ENCODE measurements around the gene RRAS2.
"Not testable (repeated sequence)": the region's sequence is repeated elsewhere in the genome, so short reads cannot be mapped to it uniquely, and the experiment has no call there.

DNA sequence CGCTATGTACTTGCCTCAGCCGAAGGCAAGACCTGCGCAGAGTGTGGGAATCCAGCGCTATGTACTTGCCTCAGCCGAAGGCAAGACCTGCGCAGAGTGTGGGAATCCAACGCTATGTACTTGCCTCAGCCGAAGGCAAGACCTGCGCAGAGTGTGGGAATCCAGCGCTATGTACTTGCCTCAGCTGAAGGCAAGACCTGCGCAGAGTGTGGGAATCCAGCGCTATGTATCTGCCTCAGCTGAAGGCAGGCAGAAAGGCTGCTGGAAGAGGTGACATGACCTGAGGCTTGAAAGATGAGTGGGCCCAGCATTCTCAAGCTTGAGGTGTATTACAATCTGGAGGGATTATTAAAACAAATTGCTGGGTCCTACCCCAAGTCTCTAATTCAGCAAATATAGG is 106.5 kb downstream of the RRAS2 start:
- TF ChIP-seq, protein P1, sequence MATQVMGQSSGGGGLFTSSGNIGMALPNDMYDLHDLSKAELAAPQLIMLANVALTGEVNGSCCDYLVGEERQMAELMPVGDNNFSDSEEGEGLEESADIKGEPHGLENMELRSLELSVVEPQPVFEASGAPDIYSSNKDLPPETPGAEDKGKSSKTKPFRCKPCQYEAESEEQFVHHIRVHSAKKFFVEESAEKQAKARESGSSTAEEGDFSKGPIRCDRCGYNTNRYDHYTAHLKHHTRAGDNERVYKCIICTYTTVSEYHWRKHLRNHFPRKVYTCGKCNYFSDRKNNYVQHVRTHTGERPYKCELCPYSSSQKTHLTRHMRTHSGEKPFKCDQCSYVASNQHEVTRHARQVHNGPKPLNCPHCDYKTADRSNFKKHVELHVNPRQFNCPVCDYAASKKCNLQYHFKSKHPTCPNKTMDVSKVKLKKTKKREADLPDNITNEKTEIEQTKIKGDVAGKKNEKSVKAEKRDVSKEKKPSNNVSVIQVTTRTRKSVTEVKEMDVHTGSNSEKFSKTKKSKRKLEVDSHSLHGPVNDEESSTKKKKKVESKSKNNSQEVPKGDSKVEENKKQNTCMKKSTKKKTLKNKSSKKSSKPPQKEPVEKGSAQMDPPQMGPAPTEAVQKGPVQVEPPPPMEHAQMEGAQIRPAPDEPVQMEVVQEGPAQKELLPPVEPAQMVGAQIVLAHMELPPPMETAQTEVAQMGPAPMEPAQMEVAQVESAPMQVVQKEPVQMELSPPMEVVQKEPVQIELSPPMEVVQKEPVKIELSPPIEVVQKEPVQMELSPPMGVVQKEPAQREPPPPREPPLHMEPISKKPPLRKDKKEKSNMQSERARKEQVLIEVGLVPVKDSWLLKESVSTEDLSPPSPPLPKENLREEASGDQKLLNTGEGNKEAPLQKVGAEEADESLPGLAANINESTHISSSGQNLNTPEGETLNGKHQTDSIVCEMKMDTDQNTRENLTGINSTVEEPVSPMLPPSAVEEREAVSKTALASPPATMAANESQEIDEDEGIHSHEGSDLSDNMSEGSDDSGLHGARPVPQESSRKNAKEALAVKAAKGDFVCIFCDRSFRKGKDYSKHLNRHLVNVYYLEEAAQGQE (tag by site-specific recombination; IDR thresholded peaks at IDR 0.05), result not testable (repeated sequence)
- TF ChIP-seq, protein P2, sequence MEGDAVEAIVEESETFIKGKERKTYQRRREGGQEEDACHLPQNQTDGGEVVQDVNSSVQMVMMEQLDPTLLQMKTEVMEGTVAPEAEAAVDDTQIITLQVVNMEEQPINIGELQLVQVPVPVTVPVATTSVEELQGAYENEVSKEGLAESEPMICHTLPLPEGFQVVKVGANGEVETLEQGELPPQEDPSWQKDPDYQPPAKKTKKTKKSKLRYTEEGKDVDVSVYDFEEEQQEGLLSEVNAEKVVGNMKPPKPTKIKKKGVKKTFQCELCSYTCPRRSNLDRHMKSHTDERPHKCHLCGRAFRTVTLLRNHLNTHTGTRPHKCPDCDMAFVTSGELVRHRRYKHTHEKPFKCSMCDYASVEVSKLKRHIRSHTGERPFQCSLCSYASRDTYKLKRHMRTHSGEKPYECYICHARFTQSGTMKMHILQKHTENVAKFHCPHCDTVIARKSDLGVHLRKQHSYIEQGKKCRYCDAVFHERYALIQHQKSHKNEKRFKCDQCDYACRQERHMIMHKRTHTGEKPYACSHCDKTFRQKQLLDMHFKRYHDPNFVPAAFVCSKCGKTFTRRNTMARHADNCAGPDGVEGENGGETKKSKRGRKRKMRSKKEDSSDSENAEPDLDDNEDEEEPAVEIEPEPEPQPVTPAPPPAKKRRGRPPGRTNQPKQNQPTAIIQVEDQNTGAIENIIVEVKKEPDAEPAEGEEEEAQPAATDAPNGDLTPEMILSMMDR (tag by site-specific recombination; IDR thresholded peaks at IDR 0.05), result not testable (repeated sequence)
- TF ChIP-seq, protein P3, sequence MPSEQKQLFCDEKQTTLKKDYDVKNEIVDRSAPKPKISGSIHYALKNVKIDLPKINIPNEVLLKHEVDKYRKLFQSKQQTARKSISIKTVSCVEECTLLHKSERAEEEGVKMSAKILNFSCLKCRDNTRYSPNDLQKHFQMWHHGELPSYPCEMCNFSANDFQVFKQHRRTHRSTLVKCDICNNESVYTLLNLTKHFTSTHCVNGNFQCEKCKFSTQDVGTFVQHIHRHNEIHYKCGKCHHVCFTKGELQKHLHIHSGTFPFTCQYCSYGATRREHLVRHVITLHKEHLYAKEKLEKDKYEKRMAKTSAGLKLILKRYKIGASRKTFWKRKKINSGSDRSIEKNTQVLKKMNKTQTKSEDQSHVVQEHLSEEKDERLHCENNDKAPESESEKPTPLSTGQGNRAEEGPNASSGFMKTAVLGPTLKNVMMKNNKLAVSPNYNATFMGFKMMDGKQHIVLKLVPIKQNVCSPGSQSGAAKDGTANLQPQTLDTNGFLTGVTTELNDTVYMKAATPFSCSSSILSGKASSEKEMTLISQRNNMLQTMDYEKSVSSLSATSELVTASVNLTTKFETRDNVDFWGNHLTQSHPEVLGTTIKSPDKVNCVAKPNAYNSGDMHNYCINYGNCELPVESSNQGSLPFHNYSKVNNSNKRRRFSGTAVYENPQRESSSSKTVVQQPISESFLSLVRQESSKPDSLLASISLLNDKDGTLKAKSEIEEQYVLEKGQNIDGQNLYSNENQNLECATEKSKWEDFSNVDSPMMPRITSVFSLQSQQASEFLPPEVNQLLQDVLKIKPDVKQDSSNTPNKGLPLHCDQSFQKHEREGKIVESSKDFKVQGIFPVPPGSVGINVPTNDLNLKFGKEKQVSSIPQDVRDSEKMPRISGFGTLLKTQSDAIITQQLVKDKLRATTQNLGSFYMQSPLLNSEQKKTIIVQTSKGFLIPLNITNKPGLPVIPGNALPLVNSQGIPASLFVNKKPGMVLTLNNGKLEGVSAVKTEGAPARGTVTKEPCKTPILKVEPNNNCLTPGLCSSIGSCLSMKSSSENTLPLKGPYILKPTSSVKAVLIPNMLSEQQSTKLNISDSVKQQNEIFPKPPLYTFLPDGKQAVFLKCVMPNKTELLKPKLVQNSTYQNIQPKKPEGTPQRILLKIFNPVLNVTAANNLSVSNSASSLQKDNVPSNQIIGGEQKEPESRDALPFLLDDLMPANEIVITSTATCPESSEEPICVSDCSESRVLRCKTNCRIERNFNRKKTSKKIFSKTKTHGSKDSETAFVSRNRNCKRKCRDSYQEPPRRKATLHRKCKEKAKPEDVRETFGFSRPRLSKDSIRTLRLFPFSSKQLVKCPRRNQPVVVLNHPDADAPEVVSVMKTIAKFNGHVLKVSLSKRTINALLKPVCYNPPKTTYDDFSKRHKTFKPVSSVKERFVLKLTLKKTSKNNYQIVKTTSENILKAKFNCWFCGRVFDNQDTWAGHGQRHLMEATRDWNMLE (tag by site-specific recombination; conservative IDR thresholded peaks at IDR 0.05; ENCODE audit: low read depth), result not testable (repeated sequence)
- TF ChIP-seq, protein P4, sequence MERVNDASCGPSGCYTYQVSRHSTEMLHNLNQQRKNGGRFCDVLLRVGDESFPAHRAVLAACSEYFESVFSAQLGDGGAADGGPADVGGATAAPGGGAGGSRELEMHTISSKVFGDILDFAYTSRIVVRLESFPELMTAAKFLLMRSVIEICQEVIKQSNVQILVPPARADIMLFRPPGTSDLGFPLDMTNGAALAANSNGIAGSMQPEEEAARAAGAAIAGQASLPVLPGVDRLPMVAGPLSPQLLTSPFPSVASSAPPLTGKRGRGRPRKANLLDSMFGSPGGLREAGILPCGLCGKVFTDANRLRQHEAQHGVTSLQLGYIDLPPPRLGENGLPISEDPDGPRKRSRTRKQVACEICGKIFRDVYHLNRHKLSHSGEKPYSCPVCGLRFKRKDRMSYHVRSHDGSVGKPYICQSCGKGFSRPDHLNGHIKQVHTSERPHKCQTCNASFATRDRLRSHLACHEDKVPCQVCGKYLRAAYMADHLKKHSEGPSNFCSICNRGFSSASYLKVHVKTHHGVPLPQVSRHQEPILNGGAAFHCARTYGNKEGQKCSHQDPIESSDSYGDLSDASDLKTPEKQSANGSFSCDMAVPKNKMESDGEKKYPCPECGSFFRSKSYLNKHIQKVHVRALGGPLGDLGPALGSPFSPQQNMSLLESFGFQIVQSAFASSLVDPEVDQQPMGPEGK (tag by site-specific recombination; IDR thresholded peaks at IDR 0.05), result not testable (repeated sequence)
- not testable (repeated sequence) for TF ChIP-seq ZBTB8A (tag by site-specific recombination; IDR thresholded peaks at IDR 0.05); ZFP41 (tag by site-specific recombination; IDR thresholded peaks at IDR 0.05; ENCODE audit: borderline replicate concordance); MEIS1 (CRISPR knock-in tag; IDR thresholded peaks at IDR 0.05; ENCODE audit: borderline replicate concordance); ZNF239 (tag by site-specific recombination; IDR thresholded peaks at IDR 0.05); ZNF561 (tag by site-specific recombination; IDR thresholded peaks at IDR 0.05; ENCODE audit: borderline replicate concordance); KLF1 (tag by site-specific recombination; IDR thresholded peaks at IDR 0.05); SP2 (tag by site-specific recombination; IDR thresholded peaks at IDR 0.05); ZNF174 (tag by site-specific recombination; IDR thresholded peaks at IDR 0.05)
- TF ChIP-seq, protein P5, sequence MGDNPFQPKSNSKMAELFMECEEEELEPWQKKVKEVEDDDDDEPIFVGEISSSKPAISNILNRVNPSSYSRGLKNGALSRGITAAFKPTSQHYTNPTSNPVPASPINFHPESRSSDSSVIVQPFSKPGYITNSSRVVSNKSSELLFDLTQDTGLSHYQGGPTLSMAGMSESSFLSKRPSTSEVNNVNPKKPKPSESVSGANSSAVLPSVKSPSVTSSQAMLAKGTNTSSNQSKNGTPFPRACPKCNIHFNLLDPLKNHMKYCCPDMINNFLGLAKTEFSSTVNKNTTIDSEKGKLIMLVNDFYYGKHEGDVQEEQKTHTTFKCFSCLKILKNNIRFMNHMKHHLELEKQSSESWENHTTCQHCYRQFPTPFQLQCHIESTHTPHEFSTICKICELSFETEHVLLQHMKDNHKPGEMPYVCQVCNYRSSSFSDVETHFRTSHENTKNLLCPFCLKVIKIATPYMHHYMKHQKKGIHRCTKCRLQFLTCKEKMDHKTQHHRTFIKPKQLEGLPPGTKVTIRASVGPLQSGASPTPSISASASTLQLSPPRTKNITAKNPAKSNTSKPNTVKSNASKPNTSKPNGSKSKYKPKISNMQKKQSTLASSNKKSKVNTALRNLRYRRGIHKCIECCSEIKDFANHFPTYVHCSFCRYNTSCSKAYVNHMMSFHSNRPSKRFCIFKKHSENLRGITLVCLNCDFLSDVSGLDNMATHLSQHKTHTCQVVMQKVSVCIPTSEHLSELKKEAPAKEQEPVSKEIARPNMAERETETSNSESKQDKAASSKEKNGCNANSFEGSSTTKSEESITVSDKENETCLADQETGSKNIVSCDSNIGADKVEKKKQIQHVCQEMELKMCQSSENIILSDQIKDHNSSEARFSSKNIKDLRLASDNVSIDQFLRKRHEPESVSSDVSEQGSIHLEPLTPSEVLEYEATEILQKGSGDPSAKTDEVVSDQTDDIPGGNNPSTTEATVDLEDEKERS (tag by site-specific recombination; IDR thresholded peaks at IDR 0.05), result not testable (repeated sequence)
